GM13976 (cell line): ENCODE measurements around the gene KMT2D.
"Not testable (repeated sequence)": the region's sequence is repeated elsewhere in the genome, so short reads cannot be mapped to it uniquely, and the experiment has no call there.

ENCODE experiments used
- DNase-seq: peaks from one replicate; pipeline ENCODE4 v3.0.0; 2012; ENCODE audit warnings: low spot score
- in situ Hi-C: fragments of 300-500 bp; cut with MboI; formaldehyde crosslinking; loops from one replicate; pipeline ENCODE4 v1.12.0; 2022; ENCODE audit warnings: low sequenced_read_pairs, mixed read lengths, inconsistent platforms; ENCODE audit not compliant: unreplicated experiment
- TF ChIP-seq, protein P1 (sequence below): IDR thresholded peaks from 2 replicates; pipeline ENCODE4 v1.5.1; 2012; ENCODE audit warnings: borderline replicate concordance, mild to moderate bottlenecking; ENCODE audit not compliant: insufficient read depth; ENCODE audit errors: extremely low read depth, missing control alignments, control extremely low read depth

The KMT2D gene

DNA sequence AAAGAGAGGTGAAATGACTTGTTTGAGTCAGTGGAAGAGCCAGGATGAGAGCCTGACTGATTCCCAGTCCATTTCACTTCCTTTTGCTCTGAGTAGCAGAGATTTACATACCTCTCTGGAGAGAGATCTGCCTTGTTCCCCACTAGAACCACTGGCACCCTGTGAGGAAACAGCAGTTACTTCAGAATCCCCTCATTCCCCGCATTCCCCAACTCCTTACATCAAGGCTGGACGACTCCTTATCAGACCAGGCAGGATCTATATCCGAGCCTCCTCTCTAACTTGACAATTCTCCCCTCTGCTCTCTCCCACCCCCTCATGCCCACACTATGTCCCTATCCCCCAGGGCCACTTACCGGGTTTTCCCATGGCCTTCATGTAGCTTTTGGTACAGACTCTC lies 5.5 kb upstream of the KMT2D start:
- no peak for DNase-seq
- in situ Hi-C loops, result loop anchor here (10.0 kb wide), 1 partner anchor 169 kb away; no protein-coding TSS in a partner anchor
- TF ChIP-seq, protein P1, sequence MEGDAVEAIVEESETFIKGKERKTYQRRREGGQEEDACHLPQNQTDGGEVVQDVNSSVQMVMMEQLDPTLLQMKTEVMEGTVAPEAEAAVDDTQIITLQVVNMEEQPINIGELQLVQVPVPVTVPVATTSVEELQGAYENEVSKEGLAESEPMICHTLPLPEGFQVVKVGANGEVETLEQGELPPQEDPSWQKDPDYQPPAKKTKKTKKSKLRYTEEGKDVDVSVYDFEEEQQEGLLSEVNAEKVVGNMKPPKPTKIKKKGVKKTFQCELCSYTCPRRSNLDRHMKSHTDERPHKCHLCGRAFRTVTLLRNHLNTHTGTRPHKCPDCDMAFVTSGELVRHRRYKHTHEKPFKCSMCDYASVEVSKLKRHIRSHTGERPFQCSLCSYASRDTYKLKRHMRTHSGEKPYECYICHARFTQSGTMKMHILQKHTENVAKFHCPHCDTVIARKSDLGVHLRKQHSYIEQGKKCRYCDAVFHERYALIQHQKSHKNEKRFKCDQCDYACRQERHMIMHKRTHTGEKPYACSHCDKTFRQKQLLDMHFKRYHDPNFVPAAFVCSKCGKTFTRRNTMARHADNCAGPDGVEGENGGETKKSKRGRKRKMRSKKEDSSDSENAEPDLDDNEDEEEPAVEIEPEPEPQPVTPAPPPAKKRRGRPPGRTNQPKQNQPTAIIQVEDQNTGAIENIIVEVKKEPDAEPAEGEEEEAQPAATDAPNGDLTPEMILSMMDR, result no peak

DNA sequence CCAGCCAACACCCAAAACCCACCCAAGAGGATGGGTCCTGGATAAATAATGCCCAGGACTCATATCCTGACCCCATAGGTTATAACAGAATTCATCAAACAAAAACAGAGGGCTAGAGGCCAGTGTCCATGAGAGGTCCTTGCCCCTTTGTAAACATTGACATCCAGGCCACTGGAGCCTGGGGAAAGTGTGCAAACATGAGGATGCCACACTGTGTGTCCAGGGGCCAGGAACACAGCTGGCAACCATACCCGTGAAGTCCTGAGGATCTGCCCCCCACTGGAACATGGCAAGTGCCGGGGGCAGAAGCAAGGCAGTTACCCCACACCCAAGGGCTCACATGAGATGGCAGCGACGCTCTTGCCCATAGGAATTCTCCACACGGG lies 4.2 kb upstream of the KMT2D start:
- no peak for DNase-seq
- TF ChIP-seq, protein P1, result no peak
- in situ Hi-C loops, result loop anchor here (10.0 kb wide), 1 partner anchor 170 kb away; no protein-coding TSS in a partner anchor

DNA sequence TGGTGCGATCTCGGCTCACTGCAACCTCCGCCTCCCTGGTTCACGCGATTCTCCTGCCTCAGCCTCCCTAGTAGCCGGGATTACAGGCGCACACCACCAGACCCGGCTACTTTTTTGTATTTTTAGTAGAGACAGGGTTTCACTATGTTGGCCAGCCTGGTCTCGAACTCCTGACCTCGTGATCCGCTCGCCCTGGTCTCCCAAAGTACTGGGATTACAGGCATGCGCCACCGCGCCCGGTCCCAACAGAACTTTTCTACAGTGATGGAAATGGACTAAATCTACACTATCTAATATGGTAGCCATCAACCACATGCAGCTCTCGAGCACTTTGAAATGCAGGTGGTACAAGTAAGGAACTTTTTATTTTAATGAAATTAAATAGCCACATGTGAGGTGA lies 1.3 kb upstream of the KMT2D start:
- not testable (repeated sequence) for DNase-seq
- in situ Hi-C loops, result loop anchor here (10.0 kb wide), 1 partner anchor 173 kb away; no protein-coding TSS in a partner anchor

DNA sequence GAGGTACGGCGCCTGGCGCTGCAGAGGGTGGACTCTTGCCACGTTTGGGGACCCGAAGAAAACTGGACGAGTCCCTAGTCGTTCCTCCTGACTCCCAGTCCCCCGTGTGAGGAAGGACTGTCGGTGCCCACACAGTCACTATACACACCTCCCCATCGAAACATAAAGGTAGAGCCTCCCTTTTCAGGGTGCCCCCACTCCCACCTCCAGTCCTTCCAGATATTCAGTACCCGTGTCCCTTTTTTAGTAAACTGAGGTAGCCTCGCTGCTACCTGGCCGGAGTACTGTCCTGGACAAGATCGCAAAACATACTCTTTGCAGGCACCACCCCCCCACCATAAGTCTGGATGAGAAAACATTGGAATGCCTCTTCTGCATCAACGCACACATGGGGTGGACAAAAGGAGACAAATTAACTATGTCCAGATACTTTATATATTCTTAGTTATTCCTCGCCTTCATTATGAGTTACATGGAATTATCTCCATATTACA lies 610 bp upstream of the KMT2D start:
- TF ChIP-seq, protein P1, result no peak
- DNase-seq, result no peak
- in situ Hi-C loops, result loop anchor here (10.0 kb wide), 1 partner anchor 174 kb away; no protein-coding TSS in a partner anchor

DNA sequence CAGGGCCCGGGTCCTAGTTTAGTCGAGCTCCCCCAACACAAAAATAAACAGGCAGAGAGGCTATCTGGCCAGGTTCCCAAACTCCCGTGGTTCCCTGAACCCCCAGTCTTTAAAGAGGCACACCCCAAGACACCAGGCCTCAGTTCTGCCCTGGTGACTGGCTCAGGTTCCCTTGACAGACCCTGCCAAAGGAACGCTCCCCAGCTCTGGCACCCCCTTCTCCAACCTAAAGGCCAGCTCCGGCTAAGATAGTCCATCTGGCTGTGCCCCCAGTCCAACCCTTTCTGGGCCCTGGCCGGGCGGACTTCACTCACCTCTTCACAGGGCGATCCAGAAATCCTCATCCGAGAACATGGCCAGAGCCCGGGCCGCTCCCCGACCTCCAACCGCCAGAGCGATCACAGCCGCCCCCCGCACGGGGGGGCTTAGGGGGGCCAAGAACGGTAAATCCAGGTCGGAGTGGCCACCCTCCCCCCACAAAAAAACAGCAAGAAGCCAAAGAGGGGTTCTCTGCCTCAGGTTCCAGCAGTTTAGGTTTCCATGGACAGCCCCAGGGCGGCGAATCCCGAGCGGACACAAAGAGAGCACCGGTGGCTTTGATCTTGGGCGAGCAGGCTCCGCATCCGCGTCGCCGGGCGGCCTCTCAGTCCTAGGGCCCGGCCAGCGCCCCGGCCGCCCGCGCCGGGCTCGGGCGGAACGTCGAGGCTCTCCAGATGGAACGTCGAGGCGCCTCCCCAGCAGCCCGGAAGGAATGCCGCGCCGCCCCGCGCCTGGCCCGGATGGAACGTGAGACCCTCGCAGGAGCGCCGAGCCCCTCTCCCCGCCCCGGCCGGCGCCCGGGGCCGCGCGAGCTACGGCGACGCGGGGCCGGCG lies 1.1 kb downstream of the KMT2D start:
- TF ChIP-seq, protein P1, result no peak
- in situ Hi-C loops, result loop anchor here (10.0 kb wide), 1 partner anchor 175 kb away; no protein-coding TSS in a partner anchor
- DNase-seq, result no peak

DNA sequence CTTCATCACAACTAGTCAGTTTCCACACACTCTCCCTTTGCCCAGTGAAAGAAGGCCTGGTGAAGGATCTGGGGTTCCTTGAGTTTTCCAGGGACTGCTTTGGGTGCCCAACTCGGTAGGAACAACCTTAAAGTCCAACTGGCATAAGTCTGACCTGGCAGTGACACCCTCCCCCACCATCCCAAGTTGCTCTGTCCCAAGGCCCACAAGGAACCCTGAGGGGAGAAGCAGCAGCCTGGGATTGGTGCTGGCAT lies 1.6 kb downstream of the KMT2D start:
- no peak for DNase-seq
- in situ Hi-C loops, result no loop called here

More for the DNA sequence above, 1.6 kb downstream of the KMT2D start:
- TF ChIP-seq, protein P1, result no peak
